HG02852 (cell line): ENCODE data around the gene NPR1.
"Not testable (repeated sequence)": the region's sequence is repeated elsewhere in the genome, so short reads cannot be mapped to it uniquely, and the experiment has no call there.

Source experiments
- ATAC-seq: cut with Tn5 transposase; IDR thresholded peaks from one replicate; pipeline ENCODE4 v1.9.1; 2021; ENCODE audit warnings: mild to moderate bottlenecking, moderate library complexity; ENCODE audit not compliant: unreplicated experiment

Gene NPR1

DNA sequence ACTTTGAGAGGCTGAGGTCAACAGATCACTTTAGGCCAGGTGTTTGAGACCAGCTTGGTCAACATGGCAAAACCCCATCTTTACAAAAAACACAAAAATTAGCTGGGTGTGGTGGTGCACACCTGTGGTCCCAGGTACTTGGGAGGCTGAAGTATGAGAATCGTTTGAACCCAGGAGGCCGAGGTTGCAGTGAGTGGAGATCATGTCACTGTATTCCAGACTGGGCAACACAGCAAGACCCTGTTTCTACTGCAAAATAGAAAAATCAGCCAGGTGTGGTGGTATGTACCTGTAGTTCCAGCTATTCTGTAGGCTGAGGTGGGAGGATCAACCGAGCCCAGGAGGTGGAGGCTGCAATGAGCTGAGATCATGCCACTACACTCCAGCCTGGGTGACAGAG lies 45.2 kb downstream of the NPR1 start:
- ATAC-seq, result no peak

DNA sequence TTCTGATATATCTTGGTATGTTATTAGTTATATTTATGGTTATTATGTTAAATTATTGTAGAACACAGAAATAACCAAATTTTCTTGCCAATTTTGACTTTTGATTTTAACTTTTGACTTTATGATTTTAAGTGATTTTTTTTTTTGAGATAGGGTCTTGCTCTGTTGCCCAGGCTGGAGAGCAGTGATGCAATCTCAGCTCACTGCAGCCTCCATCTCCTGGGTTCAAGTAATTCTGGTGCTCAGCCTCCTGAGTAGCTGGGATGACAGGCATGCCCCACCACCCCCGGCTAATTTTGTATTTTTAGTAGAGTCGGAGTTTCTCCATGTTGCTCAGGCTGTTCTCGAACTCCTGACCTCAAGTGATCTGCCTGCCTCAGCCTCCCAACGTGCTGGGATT lies 46.1 kb downstream of the NPR1 start:
- ATAC-seq, result not testable (repeated sequence)

DNA sequence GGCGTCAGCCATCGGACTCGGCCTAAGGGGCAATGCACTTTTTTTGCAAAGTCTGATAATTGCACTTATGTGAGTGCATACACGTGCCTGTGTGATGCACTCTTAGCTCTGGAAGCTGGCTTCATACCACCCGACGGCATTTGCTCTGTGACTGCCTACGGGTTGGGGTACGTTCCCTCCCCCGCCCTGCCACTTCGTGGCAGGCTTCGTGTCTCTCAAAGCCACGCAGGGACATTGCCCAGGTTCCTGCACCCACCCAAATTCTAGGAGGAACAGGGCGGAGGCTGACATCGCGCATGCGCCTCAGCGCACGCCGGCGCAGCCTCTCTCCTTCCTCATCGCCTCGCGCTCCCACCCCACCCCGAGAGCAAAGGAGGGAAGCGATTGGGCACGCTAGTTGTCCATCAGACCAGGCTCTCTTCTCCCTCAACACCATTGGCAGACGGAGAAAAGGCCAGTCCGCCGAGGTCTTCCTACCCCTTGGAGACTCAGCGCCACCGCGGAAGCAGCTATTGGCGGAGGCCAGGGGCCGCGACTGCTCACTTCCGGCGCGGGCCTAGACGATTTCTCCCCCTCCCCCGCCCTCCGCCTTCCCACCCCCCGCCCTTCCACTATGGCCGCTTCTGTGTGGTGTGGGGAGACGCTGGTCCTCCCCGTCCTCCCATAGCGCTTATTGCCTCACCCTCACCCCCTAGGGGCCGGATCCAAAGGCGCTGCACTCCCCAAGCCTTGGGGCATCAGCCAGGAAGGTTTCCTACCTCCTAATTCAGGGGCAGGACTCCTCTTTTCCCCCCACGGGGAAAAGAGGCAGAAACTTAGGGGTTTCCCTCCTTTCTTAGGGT lies 49.2 kb downstream of the NPR1 start, which contains the start of gene INTS3:
Gene INTS3 (plus strand): TSS at position 588 of the 842 bp plus-strand sequence. CDS start 585 bp downstream, outside the sequence.
- peak; percentile 93 for ATAC-seq

DNA sequence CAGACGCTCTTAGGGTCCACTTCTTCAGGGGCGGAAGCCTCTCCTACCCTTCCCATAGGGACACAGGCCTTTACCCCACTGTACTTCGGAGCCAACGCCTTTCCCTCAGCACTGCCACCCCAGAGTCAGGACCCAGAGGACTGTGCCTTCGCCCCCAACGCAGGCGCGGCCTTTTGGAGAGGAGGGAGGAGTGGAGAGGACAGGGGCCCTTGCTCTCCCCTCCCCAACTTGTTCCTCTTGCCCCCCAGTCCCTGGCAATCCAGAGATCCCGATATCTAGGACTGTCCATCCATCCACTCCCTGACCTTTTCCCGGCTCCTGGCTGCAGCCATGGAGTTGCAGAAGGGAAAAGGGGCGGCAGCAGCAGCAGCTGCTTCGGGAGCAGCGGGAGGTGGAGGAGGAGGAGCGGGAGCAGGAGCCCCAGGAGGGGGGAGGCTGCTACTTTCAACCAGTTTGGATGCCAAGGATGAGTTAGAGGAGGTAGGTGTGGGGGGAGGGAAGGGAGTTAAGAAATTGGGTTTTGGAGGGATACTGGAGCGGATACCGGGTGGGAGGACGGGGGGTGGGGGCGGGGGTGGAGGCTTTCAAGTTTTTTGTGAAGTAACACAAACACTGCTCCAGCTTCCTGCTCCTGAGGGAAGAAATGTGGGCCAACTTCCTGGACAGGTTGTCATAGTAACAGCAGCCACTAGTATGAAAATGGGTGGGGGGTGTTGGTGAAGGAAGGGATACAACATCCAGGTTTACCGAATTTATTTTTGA lies 50.0 kb downstream of the NPR1 start:
- ATAC-seq, result no peak

DNA sequence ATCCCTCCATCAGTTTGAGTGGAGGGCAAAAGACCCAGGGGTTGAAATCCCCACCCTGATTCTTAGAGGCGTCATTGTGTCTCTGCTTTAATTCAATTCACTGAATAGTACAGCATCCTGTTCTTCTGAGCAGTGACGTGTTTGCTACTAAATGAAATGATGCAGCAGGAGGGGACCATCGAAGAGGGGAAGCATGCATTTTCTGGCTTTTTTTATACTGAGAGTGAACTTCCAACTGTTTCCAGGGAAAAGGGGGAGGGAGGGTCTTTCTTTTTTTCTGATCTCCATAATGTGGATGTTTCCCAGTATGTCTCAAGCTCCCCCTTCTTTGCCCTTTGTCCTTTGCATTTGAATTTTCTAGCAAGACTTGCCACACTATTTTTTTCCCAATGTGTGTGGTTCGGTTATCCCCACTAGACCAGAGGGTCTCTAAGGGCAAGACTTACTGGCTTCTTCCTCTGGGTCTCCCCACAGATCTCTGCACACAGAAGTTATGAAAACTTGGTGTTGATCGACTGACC lies 52.0 kb downstream of the NPR1 start:
- no peak for ATAC-seq

DNA sequence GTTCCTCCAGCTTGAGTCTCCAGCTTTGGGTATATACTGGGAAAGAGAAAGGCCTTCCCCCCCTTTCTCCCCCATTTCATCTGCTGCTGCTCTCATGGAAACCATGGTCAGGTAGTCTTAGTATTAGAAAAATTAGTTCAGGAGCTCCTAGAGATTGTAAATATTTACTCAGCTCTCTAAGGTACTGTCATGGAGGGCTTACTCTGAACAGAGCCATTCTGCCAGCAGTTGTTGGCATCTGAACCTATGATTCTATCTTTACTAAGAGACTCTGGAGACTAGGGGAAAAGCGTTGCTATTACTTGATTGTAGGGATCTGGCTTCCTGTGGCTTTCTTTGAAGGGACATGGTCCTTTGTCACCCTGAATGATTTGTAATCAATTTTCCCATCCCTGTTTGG lies 55.5 kb downstream of the NPR1 start:
- ATAC-seq, result no peak

DNA sequence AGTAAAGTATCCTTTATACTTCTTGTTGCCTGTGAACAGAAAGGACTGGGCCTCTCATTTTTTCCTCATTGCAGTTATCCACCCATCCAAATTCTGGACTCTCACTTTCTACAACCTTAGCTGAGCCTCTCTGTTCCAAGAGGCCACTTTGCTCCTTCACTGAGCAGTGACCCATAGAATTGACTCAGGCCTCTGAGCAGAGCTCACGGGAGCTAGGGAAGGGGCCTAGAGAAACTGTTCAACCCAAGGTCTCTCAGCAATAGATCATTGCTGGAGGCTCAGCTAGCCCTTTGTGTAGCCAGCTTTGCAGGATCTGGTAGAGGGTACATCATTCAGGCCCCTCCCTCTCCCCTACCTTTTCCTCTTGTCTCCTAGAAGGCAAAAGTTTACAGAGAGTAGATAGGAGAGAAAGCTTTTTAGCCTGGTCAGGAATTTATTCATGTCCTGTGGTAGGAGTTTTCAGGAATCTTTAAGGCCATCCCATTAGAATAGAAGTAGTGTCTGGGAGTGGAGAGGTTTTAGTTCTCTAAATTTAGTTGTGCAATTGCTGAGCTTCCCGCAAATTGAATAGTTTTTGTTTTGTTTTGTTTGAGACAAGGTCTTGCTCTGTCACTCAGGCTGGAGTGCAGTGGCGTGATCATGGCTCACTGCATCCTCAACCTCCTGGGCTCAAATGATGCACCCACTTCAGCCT lies 56.1 kb downstream of the NPR1 start:
- ATAC-seq, result no peak

DNA sequence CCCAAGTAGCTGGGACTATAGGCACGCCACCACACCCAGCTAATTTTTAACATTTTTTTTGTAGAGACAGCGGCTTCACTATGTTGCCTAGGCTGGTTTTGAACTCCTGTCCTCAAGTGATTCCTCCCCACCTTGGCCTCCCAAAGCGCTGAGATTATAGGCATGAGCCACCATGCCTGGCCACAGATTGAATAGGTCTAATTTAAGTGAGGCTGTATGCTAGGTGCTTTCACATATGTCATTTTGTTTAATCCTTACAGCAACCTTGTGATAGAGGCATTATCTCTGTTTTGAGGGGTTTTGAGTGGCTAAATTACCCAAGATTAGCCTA lies 56.6 kb downstream of the NPR1 start:
- no peak for ATAC-seq

DNA sequence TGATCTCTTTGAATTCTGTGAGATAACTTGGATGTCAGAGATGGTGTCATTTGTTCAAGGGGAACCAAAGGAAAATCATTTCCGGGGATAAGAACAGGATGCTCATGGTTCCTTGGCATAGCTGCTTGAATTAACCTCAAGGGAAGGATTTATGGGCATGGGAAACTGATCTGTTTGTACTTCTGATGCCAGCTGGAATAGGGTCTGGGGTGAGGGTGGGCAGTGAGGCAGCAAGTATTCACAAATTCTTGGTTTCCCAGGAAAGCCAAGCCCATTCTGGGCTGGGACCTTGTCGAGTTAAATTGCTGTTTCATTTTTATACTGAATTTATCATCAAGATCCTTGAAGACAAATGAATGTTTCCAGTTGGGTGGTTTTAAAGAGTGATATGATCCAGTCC lies 63.5 kb downstream of the NPR1 start:
- no peak for ATAC-seq

DNA sequence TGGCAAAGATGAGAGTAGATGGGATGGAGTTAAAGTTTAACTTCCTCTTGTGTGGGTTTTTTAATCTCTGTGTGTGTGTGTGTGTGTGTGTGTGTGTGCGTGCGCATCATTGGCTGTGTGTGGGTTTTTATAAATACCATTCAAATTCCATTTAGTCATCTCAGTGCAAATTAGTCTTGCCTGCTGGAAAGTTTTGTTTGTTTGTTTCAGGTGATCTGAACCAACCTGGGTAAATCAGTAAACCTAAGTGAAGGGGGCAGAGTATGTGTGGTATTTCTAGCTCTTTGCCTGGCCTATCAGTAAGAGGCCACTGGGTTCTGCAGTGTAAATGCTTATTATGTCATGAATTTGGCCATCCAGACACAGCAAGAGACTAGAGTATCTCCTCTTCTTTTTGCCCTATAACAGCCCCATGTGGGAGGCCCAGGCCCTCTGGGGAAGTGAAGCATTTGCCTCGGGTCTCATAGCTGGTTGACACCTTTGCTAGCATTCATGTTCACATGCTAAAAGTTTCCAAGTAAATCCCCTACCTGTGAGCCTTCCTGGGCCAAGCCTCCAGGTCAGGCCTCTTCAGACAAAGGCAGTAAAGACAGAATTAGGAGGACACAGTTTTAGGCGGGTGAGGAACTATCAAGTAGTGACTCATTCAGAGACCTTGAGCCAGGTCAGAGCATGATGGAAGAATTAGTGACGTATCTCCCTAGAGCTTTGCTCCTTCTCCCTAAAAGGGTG lies 64.1 kb downstream of the NPR1 start:
- peak; percentile 71 for ATAC-seq
